K562 (cell line): Measurements from ENCODE around the gene ERVW-1. TPM values are rescaled to one million over a fixed set of nuclear protein-coding genes. Genes with fewer than 3 reads are reported as not detected.
A peak's percentile ranks its signal among the peaks of the same experiment; 100 is the strongest.
"Not testable (repeated sequence)": the region's sequence is repeated elsewhere in the genome, so short reads cannot be mapped to it uniquely, and the experiment has no call there.

Experiments used
- ATAC-seq: fragments of 200-7000 bp; cut with Tn5 transposase; 3 replicates; pipeline ENCODE4 v1.9.1; 2020; ENCODE audit warnings: moderate library complexity
- Bru-seq: library from RNA; stranded (reverse); fragments of 400-500 nt; gene quantifications from one replicate; lab custom pipeline; 2021; lab: Mats Ljungman, UMichigan
- BruChase-seq, 2 experiments: library from RNA; stranded (reverse); fragments of 400-500 nt; gene quantifications; one replicate each; lab custom pipeline; 2021; lab: Mats Ljungman, UMichigan
- BruUV-seq: library from RNA; stranded (reverse); fragments of 400-500 nt; replicated peaks from 2 replicates; lab custom pipeline; 2021; lab: Mats Ljungman, UMichigan
- CTCF ChIA-PET: fragments of 300-600 bp; formaldehyde crosslinking; extraction: SDS; loops from one replicate; lab custom pipeline; 2021; ENCODE audit warnings: low intra/inter-chr PET ratio; lab: Yijun Ruan, JAX
- POLR2A ChIA-PET: fragments of 300-600, 350-650 bp; sonication (Branson Sonifier 250); formaldehyde crosslinking; extraction: SDS; loops from one replicate; lab custom pipeline; 2021; ENCODE audit warnings: antibody characterized with exemption, inconsistent platforms; lab: Yijun Ruan, JAX
- DNase-seq, 4 experiments: peaks; one replicate each; pipeline versions ENCODE4 v3.0.0 to v3.0.0-alpha.2; 2011 to 2018; ENCODE audit warnings: low spot score in 3 of 4, mixed read lengths in 3 of 4; ENCODE audit errors: extremely low read depth in 1 of 4
- FAIRE-seq: peaks from 2 replicates; lab custom pipeline; 2011; peaks lifted over from hg19 to GRCh38; lab: Jason Lieb, UNC
- H2AFZ ChIP-seq: 2 replicates; pipeline ENCODE4 v1.6.0; 2011; ENCODE audit warnings: low read depth, low read length, control low read depth, inconsistent platforms
- H3K27ac ChIP-seq: fragments of 200-600 bp; 3 replicates; pipeline ENCODE4 v1.8.0; 2011; ENCODE audit warnings: low read depth, mild to moderate bottlenecking, control low read depth, inconsistent platforms, low read length, moderate library complexity, mixed read lengths; ENCODE audit errors: extremely low read depth
- H3K27me3 ChIP-seq, 2 experiments: fragments of 300-600 bp in 1 of 2; 2 replicates in 1 of 2; 3 replicates in 1 of 2; pipeline versions ENCODE4 v1.6.0 to v1.8.0; 2011; ENCODE audit warnings: inconsistent platforms in 2 of 2, low read length in 2 of 2, mild to moderate bottlenecking in 1 of 2, mixed read lengths in 1 of 2, moderate library complexity in 1 of 2; ENCODE audit not compliant: control insufficient read depth in 2 of 2, insufficient read depth in 2 of 2
- H3K36me3 ChIP-seq: fragments of 300-600 bp; 3 replicates; pipeline ENCODE4 v1.8.0; 2011; ENCODE audit warnings: mild to moderate bottlenecking, low read length, inconsistent platforms; ENCODE audit not compliant: control insufficient read depth, insufficient read depth
- H3K4me1 ChIP-seq, 2 experiments: fragments of 200-600 bp in 1 of 2; replicated peaks in 1 of 2; 2 replicates in 1 of 2; 3 replicates in 1 of 2; pipeline versions ENCODE4 v1.5.1 to v1.8.0; 2011; ENCODE audit warnings: inconsistent platforms in 2 of 2, low read length in 2 of 2, mild to moderate bottlenecking in 1 of 2, mixed read lengths in 1 of 2, moderate library complexity in 1 of 2; ENCODE audit not compliant: control insufficient read depth in 2 of 2, insufficient read depth in 2 of 2
- H3K4me2 ChIP-seq: 2 replicates; pipeline ENCODE4 v1.6.1; 2011; ENCODE audit warnings: low read length, control low read depth, inconsistent platforms, mixed read lengths; ENCODE audit not compliant: insufficient read depth
- H3K4me3 ChIP-seq: fragments of 200-600 bp; sonication (generic), shearing (Covaris generic); 2 replicates; pipeline ENCODE4 v1.5.1; 2016; ENCODE audit warnings: control low read depth, inconsistent platforms
- H3K79me2 ChIP-seq: fragments of 200-600 bp; 3 replicates; pipeline ENCODE4 v1.8.0; 2011; ENCODE audit warnings: low read length, inconsistent platforms; ENCODE audit not compliant: control insufficient read depth, insufficient read depth
- H3K9ac ChIP-seq, 2 experiments: 2 replicates each; pipeline versions ENCODE4 v1.6.0 to v1.6.1; 2011; ENCODE audit warnings: low read depth in 2 of 2, low read length in 2 of 2, control low read depth in 1 of 2, inconsistent platforms in 1 of 2, mild to moderate bottlenecking in 1 of 2, mixed read lengths in 1 of 2; ENCODE audit not compliant: insufficient read depth in 1 of 2
- H3K9me1 ChIP-seq: one replicate; pipeline ENCODE4 v1.6.0; 2011; ENCODE audit warnings: inconsistent platforms, mild to moderate bottlenecking, low read length, moderate library complexity; ENCODE audit not compliant: control insufficient read depth, insufficient read depth
- H3K9me3 ChIP-seq: replicated peaks from 2 replicates; pipeline ENCODE4 v1.5.1; 2011; ENCODE audit warnings: low read depth, low read length, inconsistent platforms; ENCODE audit not compliant: control insufficient read depth, insufficient read depth
- H4K20me1 ChIP-seq: replicated peaks from 2 replicates; pipeline ENCODE4 v1.6.1; 2011; ENCODE audit warnings: low read length, inconsistent platforms, mixed read lengths; ENCODE audit not compliant: control insufficient read depth, insufficient read depth
- WGBS: fragments of 100-300 bp; shearing (Covaris generic); methylation state at CpG from one replicate; pipeline ENCODE4 v1.1.6; 2016; ENCODE audit warnings: low coverage, mixed read lengths; ENCODE audit not compliant: insufficient coverage; ENCODE audit errors: missing lambda C conversion rate; 5-methylcytosine and 5-hydroxymethylcytosine counted together
- in situ Hi-C: fragments of 300-500 bp; cut with MboI; formaldehyde crosslinking; loops from 4 replicates; pipeline ENCODE4 v1.15.0; 2018; ENCODE audit warnings: inconsistent platforms, mixed read lengths
- intact Hi-C: fragments of 100-400 bp; cut with micrococcal nuclease; formaldehyde crosslinking; loops from 2 replicates; pipeline ENCODE4 v1.14.2; 2022
- long read RNA-seq, 3 experiments: library from polyadenylated mRNA in 2 of 3; library from RNA in 1 of 3; unstranded in 2 of 3; stranded (forward) in 1 of 3; transcript quantifications; one replicate each; pipeline ENCODE4 v2.0.0, GENCODE V29; 2019 to 2022
- polyA minus RNA-seq, 3 experiments: library from RNA; depleted of rRNA, polyadenylated mRNA; stranded (reverse); fragments of >200 nt; gene quantifications; 2 replicates each; pipeline ENCODE4 v1.2.3, GENCODE V29; 2011
- polyA plus RNA-seq, 8 experiments: library from polyadenylated mRNA; depleted of rRNA in 4 of 8; stranded (reverse) in 5 of 8; unstranded in 3 of 8; fragments of >200 nt; fragmentation: Nextera tagmentation in 2 of 8; fragmentation: Illumina TruSeq in 1 of 8; extraction: Ambion mirVana in 2 of 8; extraction: Trizol in 1 of 8; gene quantifications; 2 replicates each; pipeline versions ENCODE4 v1.2.1 to v1.2.3, GENCODE V29; 2011 to 2014; ENCODE audit warnings: inconsistent platforms in 1 of 8, missing spikeins in 1 of 8
- total RNA-seq, 7 experiments: library from RNA; depleted of rRNA in 6 of 7; stranded (reverse); fragments of >200 nt in 6 of 7; fragmentation: Illumina TruSeq in 2 of 7; extraction: Trizol in 2 of 7; gene quantifications; 2 replicates each; pipeline versions ENCODE4 v1.2.1 to v1.2.3, GENCODE V29; 2011 to 2021; ENCODE audit warnings: low replicate concordance in 1 of 7

Gene ERVW-1, protein sequence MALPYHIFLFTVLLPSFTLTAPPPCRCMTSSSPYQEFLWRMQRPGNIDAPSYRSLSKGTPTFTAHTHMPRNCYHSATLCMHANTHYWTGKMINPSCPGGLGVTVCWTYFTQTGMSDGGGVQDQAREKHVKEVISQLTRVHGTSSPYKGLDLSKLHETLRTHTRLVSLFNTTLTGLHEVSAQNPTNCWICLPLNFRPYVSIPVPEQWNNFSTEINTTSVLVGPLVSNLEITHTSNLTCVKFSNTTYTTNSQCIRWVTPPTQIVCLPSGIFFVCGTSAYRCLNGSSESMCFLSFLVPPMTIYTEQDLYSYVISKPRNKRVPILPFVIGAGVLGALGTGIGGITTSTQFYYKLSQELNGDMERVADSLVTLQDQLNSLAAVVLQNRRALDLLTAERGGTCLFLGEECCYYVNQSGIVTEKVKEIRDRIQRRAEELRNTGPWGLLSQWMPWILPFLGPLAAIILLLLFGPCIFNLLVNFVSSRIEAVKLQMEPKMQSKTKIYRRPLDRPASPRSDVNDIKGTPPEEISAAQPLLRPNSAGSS
- 0.14 TPM in 1 of 2 replicates, not detected in the other for total RNA-seq (2011; cell fraction: chromatin; rRNA removed; ENCODE audit: low replicate concordance)
- not detected in 2 replicates for total RNA-seq (2011; cell fraction: nucleolus; rRNA removed)
- 0.44 TPM in 1 of 2 replicates, not detected in the other for total RNA-seq (2011; cell fraction: nucleoplasm; rRNA removed)
- total RNA-seq (2014; rRNA removed), result not detected in 2 replicates
- not detected in 2 replicates for total RNA-seq (2014; rRNA removed; fragmentation: Illumina TruSeq; extraction: Trizol)
- 0.04 TPM in 1 of 2 replicates, not detected in the other for total RNA-seq (2015; rRNA removed; fragmentation: Illumina TruSeq; extraction: Trizol)
- total RNA-seq (2021), result not detected in 2 replicates
- polyA plus RNA-seq (2011; rRNA removed), result not detected in 2 replicates
- polyA plus RNA-seq (2011; cell fraction: cytosol; rRNA removed), result not detected in 2 replicates
- not detected in 2 replicates for polyA plus RNA-seq (2011; cell fraction: nucleus; rRNA removed)
- 0.13 and 0.43 TPM in 2 replicates for polyA plus RNA-seq (2012)
- not detected in 2 replicates for polyA plus RNA-seq (2014; fragmentation: Illumina TruSeq; extraction: Trizol)
- not detected for polyA plus RNA-seq (2014; fragmentation: Nextera tagmentation; extraction: Ambion mirVana)
- polyA plus RNA-seq (2014; rRNA removed), result not detected in 2 replicates
- polyA minus RNA-seq (2011; rRNA and poly(A)+ RNA removed), result not detected in 2 replicates
- polyA minus RNA-seq (2011; cell fraction: cytosol; rRNA and poly(A)+ RNA removed), result not detected in 2 replicates
- not detected in 2 replicates for polyA minus RNA-seq (2011; cell fraction: nucleus; rRNA and poly(A)+ RNA removed)
- Bru-seq, nascent RNA, result percentile 17 among the genes with signal in this experiment
- BruChase-seq, experiment 1, labeled RNA remaining after a 2-hour chase, result not detected
- percentile 14 among the genes with signal in this experiment for BruChase-seq, experiment 2, labeled RNA remaining after a 6-hour chase
- long read RNA-seq, experiment 1, result 0 reads
- long read RNA-seq, experiment 2, result 0 reads
- long read RNA-seq, experiment 3, result 0 reads

DNA sequence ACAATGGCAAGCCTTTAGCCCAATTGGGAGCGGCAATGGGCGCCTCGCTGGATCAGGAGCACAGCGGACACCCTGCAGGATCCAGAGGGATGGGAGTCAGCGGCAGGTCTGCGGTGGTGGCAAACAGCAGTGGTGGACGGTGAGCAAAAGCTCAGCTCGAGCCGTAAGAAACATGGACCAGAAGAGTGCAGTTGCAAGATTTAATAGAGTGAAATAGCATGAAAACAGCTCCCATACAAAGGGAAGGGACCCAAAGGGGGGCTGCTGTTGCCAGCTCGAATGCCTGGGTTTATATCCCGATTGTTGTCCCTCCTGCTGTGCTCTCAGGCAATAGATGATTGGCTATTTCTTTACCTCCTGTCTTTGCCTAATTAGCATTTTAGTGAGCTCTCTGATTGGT lies at the start of gene ERVW-1:
ERVW-1 (minus strand) TSS at position 266 of the 400 bp plus-strand sequence. CDS start 7,565 bp downstream, outside the sequence.
- H3K79me2 ChIP-seq, H3K4me1 ChIP-seq, CTCF ChIA-PET, ATAC-seq, DNase-seq, H3K27me3 ChIP-seq, H4K20me1 ChIP-seq, H3K36me3 ChIP-seq, H3K4me3 ChIP-seq, in situ Hi-C loops, H3K9me1 ChIP-seq, H3K9ac ChIP-seq, H3K4me2 ChIP-seq, H3K27ac ChIP-seq, H3K9me3 ChIP-seq, BruUV-seq, FAIRE-seq, intact Hi-C loops: not testable (repeated sequence)
- peak within 1 kb of the TSS; percentile 68 for H2AFZ ChIP-seq
- WGBS, result 73% methylated on average over 11 of the region's 11 CpGs
- POLR2A ChIA-PET, result interaction anchor here (1.7 kb wide), 1 partner anchor 31 kb away, joined by 3 read pairs; the partner anchor contains the start of gene GATAD1
